GM12891 (cell line): ENCODE measurements around the gene ISG20.

Source experiments
- DNase-seq: peaks from one replicate; pipeline ENCODE4 v3.0.0; 2011; ENCODE audit warnings: low spot score; ENCODE audit not compliant: insufficient read length
- FAIRE-seq: peaks from 2 replicates; lab custom pipeline; 2011; peaks lifted over from hg19 to GRCh38; lab: Jason Lieb, UNC
- PAX5 ChIP-seq: IDR thresholded peaks from 2 replicates; pipeline ENCODE4 v1.6.1; 2011; ENCODE audit warnings: low read length, moderate library complexity, mild to moderate bottlenecking; ENCODE audit not compliant: insufficient read depth, severe bottlenecking
- POLR2A ChIP-seq: IDR thresholded peaks from 2 replicates; pipeline ENCODE4 v1.6.1; 2011; ENCODE audit warnings: low read depth, low read length, control low read depth
- POLR2AphosphoS5 ChIP-seq: IDR thresholded peaks from 2 replicates; pipeline ENCODE4 v1.6.1; 2011; ENCODE audit warnings: low read depth, low read length, control low read depth
- POU2F2 ChIP-seq: IDR thresholded peaks from 2 replicates; pipeline ENCODE4 v1.6.1; 2011; ENCODE audit warnings: low read depth, mild to moderate bottlenecking, control low read depth, low read length, moderate library complexity
- SPI1 ChIP-seq: IDR thresholded peaks from 2 replicates; pipeline ENCODE4 v1.6.1; 2011; ENCODE audit warnings: low read depth, low read length, control low read depth
- TAF1 ChIP-seq: IDR thresholded peaks from 2 replicates; pipeline ENCODE4 v1.6.1; 2011; ENCODE audit warnings: low read depth, low read length, control low read depth

Gene ISG20

GRCh38 chr15:88620995-88621772 lies 17.6 kb upstream of the ISG20 start, which contains the start of gene AEN:
Gene AEN, plus strand, starts transcription at chr15:88621340. Its CDS starts 4,870 bp downstream, at chr15:88626210.
- FAIRE-seq (peak; percentile 95), DNase-seq (peak; percentile 93)
- TF ChIP-seq TAF1 (peak; percentile 61), POLR2AphosphoS5 (peak; percentile 81), PAX5 (peak; percentile 96), POLR2A (peak; percentile 84), SPI1 (no peak)

GRCh38 chr15:88621789-88622604 lies 16.8 kb upstream of the ISG20 start:
- no peak for DNase-seq
- FAIRE-seq, result no peak
- TF ChIP-seq TAF1 (no peak; the same call in 1 of the 2 replicates), PAX5 (no peak), SPI1 (no peak), POLR2AphosphoS5 (no peak), POU2F2 (no peak), POLR2A (no peak)

GRCh38 chr15:88622605-88622975 lies 16.2 kb upstream of the ISG20 start:
- no peak for TF ChIP-seq POLR2A
- no peak for TF ChIP-seq SPI1
- no peak for TF ChIP-seq POU2F2
- TF ChIP-seq POLR2AphosphoS5, result no peak
- no peak for TF ChIP-seq PAX5
- TF ChIP-seq TAF1, result no peak
- FAIRE-seq (no peak), DNase-seq (no peak)

- TF ChIP-seq TAF1 (no peak), POLR2A (no peak), POLR2AphosphoS5 (no peak), SPI1 (no peak), POU2F2 (peak; percentile 95), PAX5 (no peak)
- FAIRE-seq, result no peak
- DNase-seq, result no peak
Observed at GRCh38 chr15:88623061-88623460, 15.8 kb upstream of the ISG20 start.

GRCh38 chr15:88623632-88624031 lies 15.2 kb upstream of the ISG20 start:
- TF ChIP-seq POU2F2 (no peak), PAX5 (no peak), POLR2AphosphoS5 (no peak), TAF1 (no peak), POLR2A (no peak), SPI1 (no peak)
- FAIRE-seq (no peak), DNase-seq (no peak)

- DNase-seq, result no peak
- FAIRE-seq, result peak; percentile 64
- TF ChIP-seq TAF1 (no peak), POU2F2 (no peak), SPI1 (no peak), POLR2A (peak; percentile 48), POLR2AphosphoS5 (no peak), PAX5 (no peak)
Observed at GRCh38 chr15:88624156-88624970, 14.5 kb upstream of the ISG20 start.

GRCh38 chr15:88624971-88625490 lies 13.8 kb upstream of the ISG20 start:
- DNase-seq, result no peak
- no peak for FAIRE-seq
- TF ChIP-seq TAF1 (no peak), PAX5 (no peak), POLR2AphosphoS5 (no peak), POU2F2 (no peak), POLR2A (no peak), SPI1 (no peak)

GRCh38 chr15:88625943-88626741 lies 12.7 kb upstream of the ISG20 start:
- TF ChIP-seq POLR2AphosphoS5, result 0 out of 2 replicates have a peak, but pooled peaks have one; percentile 18
- TF ChIP-seq TAF1, result no peak
- no peak for TF ChIP-seq POU2F2
- peak; percentile 22; the same call in 1 of the 2 replicates for TF ChIP-seq POLR2A
- no peak for TF ChIP-seq SPI1
- TF ChIP-seq PAX5, result no peak
- DNase-seq (no peak), FAIRE-seq (no peak)

GRCh38 chr15:88627463-88627862 lies 11.4 kb upstream of the ISG20 start:
- FAIRE-seq (peak; percentile 59), DNase-seq (no peak)
- TF ChIP-seq SPI1 (peak; percentile 45; the same call in 1 of the 2 replicates), POLR2A (no peak)
